Tibial nerve (tissue), 4 donors: Measurements from ENCODE around the gene MGMT.
"Not testable (repeated sequence)": the region's sequence is repeated elsewhere in the genome, so short reads cannot be mapped to it uniquely, and the experiment has no call there.

Experiments used
- EP300 ChIP-seq, 2 donors: sonication (generic); formaldehyde crosslinking; IDR thresholded peaks; one replicate each; pipeline ENCODE4 v1.6.1; 2017; ENCODE audit warnings: antibody characterized with exemption in 2 of 2, mild to moderate bottlenecking in 1 of 2
- POLR2A ChIP-seq, 2 donors: fragments of 450-650 bp; IDR thresholded peaks; one replicate each; pipeline ENCODE4 v1.6.1; 2017; ENCODE audit warnings: antibody characterized with exemption in 2 of 2, mild to moderate bottlenecking in 2 of 2, moderate library complexity in 2 of 2
- TF ChIP-seq, protein P1 (sequence below), 5 experiments: fragments of 200-600 bp in 3 of 5; fragments of 450-650 bp in 2 of 5; sonication (generic) in 3 of 5; IDR thresholded peaks; one replicate each; pipeline ENCODE4 v1.5.1; 2016 to 2019; ENCODE audit warnings: antibody characterized with exemption in 5 of 5, mild to moderate bottlenecking in 3 of 5, moderate library complexity in 2 of 5

GRCh38 chr10:129435724-129436123 is 31.3 kb upstream of the MGMT start:
- TF ChIP-seq, protein P1, sequence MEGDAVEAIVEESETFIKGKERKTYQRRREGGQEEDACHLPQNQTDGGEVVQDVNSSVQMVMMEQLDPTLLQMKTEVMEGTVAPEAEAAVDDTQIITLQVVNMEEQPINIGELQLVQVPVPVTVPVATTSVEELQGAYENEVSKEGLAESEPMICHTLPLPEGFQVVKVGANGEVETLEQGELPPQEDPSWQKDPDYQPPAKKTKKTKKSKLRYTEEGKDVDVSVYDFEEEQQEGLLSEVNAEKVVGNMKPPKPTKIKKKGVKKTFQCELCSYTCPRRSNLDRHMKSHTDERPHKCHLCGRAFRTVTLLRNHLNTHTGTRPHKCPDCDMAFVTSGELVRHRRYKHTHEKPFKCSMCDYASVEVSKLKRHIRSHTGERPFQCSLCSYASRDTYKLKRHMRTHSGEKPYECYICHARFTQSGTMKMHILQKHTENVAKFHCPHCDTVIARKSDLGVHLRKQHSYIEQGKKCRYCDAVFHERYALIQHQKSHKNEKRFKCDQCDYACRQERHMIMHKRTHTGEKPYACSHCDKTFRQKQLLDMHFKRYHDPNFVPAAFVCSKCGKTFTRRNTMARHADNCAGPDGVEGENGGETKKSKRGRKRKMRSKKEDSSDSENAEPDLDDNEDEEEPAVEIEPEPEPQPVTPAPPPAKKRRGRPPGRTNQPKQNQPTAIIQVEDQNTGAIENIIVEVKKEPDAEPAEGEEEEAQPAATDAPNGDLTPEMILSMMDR (IDR thresholded peaks at IDR 0.05) = not testable (repeated sequence)
- not testable (repeated sequence) for TF ChIP-seq POLR2A, EP300 (IDR thresholded peaks at IDR 0.05)
